ENCODE data around the gene CALM3. TPM values are rescaled to one million over a fixed set of nuclear protein-coding genes. Genes with fewer than 3 reads are reported as not detected.

The CALM3 gene
- total and polyA plus RNA-seq, 2 of the 13 experiments (the other 11 are each of a cell fraction or from before 2014, with no cell fraction given): 239 to 258 TPM

DNA sequence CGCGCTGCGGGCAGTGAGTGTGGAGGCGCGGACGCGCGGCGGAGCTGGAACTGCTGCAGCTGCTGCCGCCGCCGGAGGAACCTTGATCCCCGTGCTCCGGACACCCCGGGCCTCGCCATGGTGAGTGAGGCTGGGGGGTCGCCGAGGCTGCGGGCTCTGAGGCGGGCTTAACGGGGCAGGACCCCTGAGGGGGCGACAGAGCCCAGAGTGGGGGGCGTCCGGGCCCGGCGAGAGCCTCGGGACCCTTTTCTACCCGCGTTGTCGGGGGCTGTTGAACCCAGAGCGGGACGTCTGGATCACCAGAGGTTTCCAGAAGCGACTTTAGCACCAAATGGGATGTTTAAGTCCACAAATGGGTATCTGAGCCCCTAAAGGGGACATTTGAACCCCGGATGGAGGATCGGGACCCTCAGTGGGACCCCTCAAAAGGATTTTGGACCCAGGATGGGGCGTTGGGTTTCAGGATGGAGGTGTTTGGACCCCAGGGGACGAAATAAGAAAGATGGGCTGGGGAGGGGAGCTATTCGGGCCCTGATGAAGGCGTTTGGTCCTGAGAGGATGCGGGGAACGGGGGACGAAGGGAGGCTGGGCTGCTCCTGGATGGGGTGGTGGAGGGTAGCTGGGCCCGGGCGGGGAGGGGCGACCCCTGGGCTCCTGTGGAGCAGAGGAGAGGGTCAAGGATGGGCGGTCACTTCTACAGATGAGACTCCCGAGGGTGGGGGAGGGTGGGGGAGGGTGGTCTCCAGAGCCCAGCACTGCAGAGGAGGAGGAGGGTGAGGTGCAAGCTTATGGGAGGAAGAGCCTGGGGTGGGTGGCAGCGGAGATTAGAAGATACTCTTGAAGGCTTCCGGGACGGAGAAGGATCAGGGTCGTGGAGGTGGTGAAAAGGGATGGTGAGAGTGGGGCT lies at the start of gene CALM3 (continued):
- TF ChIP-seq, protein P1, sequence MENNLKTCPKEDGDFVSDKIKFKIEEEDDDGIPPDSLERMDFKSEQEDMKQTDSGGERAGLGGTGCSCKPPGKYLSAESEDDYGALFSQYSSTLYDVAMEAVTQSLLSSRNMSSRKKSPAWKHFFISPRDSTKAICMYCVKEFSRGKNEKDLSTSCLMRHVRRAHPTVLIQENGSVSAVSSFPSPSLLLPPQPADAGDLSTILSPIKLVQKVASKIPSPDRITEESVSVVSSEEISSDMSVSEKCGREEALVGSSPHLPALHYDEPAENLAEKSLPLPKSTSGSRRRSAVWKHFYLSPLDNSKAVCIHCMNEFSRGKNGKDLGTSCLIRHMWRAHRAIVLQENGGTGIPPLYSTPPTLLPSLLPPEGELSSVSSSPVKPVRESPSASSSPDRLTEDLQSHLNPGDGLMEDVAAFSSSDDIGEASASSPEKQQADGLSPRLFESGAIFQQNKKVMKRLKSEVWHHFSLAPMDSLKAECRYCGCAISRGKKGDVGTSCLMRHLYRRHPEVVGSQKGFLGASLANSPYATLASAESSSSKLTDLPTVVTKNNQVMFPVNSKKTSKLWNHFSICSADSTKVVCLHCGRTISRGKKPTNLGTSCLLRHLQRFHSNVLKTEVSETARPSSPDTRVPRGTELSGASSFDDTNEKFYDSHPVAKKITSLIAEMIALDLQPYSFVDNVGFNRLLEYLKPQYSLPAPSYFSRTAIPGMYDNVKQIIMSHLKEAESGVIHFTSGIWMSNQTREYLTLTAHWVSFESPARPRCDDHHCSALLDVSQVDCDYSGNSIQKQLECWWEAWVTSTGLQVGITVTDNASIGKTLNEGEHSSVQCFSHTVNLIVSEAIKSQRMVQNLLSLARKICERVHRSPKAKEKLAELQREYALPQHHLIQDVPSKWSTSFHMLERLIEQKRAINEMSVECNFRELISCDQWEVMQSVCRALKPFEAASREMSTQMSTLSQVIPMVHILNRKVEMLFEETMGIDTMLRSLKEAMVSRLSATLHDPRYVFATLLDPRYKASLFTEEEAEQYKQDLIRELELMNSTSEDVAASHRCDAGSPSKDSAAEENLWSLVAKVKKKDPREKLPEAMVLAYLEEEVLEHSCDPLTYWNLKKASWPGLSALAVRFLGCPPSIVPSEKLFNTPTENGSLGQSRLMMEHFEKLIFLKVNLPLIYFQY (CRISPR knock-in tag; IDR thresholded peaks at IDR 0.05; ENCODE audit: borderline replicate concordance): 0 out of 2 replicates have a peak, but pooled peaks have one; percentile 5
- TF ChIP-seq ZNF263 (CRISPR knock-in tag; IDR thresholded peaks at IDR 0.05) (peak; percentile 90), KLF16 (CRISPR knock-in tag; IDR thresholded peaks at IDR 0.05) (peak in 1 of 2 experiments; percentile 1; a peak in 1 of 4 replicates), NRL (CRISPR knock-in tag; IDR thresholded peaks at IDR 0.05; ENCODE audit: borderline replicate concordance) (peak; percentile 15), ZNF501 (CRISPR knock-in tag; IDR thresholded peaks at IDR 0.05) (0 out of 2 replicates have a peak, but pooled peaks have one; percentile 7), TBX2 (CRISPR knock-in tag; IDR thresholded peaks at IDR 0.05; ENCODE audit: borderline replicate concordance) (no peak), FLYWCH1 (CRISPR knock-in tag; IDR thresholded peaks at IDR 0.05) (peak; percentile 11; the same call in 1 of the 2 replicates), FOXA1 (IDR thresholded peaks at IDR 0.05) (no peak), FOXA1 (CRISPR knock-in tag; IDR thresholded peaks at IDR 0.05) (no peak), ZBTB7A (CRISPR knock-in tag; IDR thresholded peaks at IDR 0.05) (0 out of 2 replicates have a peak, but pooled peaks have one; percentile 5), RBFOX2 (IDR thresholded peaks at IDR 0.05; ENCODE audit: low read depth, low read length) (peak; percentile 88), ZBTB42 (CRISPR knock-in tag; IDR thresholded peaks at IDR 0.05) (peak; percentile 12; the same call in 1 of the 2 replicates)
- TF ChIP-seq, protein P2, sequence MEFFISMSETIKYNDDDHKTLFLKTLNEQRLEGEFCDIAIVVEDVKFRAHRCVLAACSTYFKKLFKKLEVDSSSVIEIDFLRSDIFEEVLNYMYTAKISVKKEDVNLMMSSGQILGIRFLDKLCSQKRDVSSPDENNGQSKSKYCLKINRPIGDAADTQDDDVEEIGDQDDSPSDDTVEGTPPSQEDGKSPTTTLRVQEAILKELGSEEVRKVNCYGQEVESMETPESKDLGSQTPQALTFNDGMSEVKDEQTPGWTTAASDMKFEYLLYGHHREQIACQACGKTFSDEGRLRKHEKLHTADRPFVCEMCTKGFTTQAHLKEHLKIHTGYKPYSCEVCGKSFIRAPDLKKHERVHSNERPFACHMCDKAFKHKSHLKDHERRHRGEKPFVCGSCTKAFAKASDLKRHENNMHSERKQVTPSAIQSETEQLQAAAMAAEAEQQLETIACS (CRISPR knock-in tag; IDR thresholded peaks at IDR 0.05): peak; percentile 72
- TF ChIP-seq, protein P3, sequence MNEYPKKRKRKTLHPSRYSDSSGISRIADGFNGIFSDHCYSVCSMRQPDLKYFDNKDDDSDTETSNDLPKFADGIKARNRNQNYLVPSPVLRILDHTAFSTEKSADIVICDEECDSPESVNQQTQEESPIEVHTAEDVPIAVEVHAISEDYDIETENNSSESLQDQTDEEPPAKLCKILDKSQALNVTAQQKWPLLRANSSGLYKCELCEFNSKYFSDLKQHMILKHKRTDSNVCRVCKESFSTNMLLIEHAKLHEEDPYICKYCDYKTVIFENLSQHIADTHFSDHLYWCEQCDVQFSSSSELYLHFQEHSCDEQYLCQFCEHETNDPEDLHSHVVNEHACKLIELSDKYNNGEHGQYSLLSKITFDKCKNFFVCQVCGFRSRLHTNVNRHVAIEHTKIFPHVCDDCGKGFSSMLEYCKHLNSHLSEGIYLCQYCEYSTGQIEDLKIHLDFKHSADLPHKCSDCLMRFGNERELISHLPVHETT (CRISPR knock-in tag; conservative IDR thresholded peaks at IDR 0.05): 0 out of 2 replicates have a peak, but pooled peaks have one; percentile 3
- TF ChIP-seq, protein P4, sequence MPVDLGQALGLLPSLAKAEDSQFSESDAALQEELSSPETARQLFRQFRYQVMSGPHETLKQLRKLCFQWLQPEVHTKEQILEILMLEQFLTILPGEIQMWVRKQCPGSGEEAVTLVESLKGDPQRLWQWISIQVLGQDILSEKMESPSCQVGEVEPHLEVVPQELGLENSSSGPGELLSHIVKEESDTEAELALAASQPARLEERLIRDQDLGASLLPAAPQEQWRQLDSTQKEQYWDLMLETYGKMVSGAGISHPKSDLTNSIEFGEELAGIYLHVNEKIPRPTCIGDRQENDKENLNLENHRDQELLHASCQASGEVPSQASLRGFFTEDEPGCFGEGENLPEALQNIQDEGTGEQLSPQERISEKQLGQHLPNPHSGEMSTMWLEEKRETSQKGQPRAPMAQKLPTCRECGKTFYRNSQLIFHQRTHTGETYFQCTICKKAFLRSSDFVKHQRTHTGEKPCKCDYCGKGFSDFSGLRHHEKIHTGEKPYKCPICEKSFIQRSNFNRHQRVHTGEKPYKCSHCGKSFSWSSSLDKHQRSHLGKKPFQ (CRISPR knock-in tag; IDR thresholded peaks at IDR 0.05; ENCODE audit: insufficient replicate concordance): peak; percentile 39
- TF ChIP-seq, protein P5, sequence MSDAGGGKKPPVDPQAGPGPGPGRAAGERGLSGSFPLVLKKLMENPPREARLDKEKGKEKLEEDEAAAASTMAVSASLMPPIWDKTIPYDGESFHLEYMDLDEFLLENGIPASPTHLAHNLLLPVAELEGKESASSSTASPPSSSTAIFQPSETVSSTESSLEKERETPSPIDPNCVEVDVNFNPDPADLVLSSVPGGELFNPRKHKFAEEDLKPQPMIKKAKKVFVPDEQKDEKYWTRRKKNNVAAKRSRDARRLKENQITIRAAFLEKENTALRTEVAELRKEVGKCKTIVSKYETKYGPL (CRISPR knock-in tag; IDR thresholded peaks at IDR 0.05): 0 out of 2 replicates have a peak, but pooled peaks have one; percentile 32
- TF ChIP-seq, protein P6, sequence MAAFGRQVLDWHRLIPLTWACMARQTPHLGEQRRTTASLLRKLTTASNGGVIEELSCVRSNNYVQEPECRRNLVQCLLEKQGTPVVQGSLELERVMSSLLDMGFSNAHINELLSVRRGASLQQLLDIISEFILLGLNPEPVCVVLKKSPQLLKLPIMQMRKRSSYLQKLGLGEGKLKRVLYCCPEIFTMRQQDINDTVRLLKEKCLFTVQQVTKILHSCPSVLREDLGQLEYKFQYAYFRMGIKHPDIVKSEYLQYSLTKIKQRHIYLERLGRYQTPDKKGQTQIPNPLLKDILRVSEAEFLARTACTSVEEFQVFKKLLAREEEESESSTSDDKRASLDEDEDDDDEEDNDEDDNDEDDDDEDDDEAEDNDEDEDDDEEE (CRISPR knock-in tag; IDR thresholded peaks at IDR 0.05): no peak

All from HepG2 (cell line).